GM19372 (cell line): Measurements from ENCODE around the gene NF1.
"Not testable (repeated sequence)": the region's sequence is repeated elsewhere in the genome, so short reads cannot be mapped to it uniquely, and the experiment has no call there.

ENCODE experiments used
- ATAC-seq: cut with Tn5 transposase; IDR thresholded peaks from one replicate; pipeline ENCODE4 v1.9.1; 2021; ENCODE audit warnings: mild to moderate bottlenecking, low read depth, moderate library complexity; ENCODE audit not compliant: unreplicated experiment

NF1 gene

DNA sequence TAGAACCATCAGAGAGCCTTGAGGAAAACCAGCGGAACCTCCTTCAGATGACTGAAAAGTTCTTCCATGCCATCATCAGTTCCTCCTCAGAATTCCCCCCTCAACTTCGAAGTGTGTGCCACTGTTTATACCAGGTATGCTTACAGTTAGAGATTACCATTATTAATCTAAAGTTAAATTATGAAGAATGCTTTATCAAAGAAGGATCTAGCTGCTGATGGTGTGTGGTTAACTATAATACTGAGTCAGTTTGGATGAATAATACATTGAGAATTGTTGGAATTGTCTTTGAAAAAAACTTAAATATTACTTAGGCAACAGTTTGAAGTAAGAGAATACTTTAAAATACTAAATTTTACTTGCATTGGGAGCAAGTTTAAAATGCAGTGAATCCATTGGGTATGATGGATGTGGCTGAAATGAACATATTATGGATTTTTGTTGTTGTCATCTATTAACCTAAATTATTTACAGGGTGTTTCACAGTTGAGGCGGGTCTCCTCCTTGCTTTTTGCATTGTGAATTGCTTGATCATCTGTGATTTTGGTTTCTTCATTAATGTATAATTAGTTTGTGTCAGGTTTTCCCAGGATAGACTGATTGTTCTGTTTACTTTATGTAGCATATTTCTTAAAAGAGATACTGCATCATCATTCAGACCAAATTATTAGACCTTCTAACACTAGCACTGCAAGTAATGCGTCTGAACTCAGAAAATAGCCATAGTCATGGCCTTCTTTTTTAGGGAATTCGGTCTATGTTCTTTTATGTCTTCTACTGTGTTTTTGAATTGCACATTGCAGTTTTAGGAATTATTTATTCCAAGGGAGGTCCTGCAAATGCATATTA is 154.4 kb downstream of the NF1 start:
- ATAC-seq = no peak

GRCh38 chr17:31249835-31250141 is 155.0 kb downstream of the NF1 start:
- no peak for ATAC-seq

- ATAC-seq = no peak
Measured at GRCh38 chr17:31250229-31250628, 155.5 kb downstream of the NF1 start.

DNA sequence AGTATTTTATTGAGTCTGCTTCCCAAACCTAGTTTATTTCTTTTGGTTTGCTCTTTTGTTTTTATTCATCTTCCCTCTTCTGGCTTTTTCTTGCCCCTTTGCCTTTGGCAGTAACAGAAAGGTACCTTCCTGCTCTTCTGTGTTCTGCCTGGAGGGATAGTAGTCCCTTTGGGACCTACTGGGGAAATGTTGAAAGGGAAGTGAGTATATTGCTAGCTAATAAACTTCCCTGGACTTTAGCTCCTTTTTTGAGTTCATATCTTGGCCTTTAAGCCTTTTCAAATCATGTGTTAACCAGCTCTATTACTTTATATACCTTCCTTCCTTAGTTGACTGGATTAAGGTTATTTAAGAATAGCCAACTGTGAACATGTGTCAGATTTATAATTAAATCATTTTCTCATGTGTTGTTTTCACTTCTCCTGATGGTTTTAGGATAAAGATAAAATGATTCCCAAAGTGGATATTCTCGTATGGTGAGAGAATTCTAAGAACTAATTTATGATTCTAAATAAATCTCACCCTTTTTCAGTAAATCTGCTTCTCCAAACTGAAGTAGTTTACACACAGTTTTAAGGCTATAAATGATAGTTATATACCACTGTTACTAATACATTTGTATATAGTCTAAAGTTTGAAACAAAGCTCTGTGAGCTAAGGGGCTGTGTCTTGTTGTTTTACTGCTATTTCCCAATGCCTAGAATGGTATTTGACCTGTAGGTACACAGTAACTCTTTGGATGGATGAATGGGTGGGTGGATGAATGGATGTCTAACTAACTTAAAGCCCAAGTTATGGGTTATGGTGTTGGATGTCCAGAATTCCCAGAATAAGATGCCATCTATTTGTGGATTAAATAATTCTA is 156.6 kb downstream of the NF1 start:
- ATAC-seq = no peak

DNA sequence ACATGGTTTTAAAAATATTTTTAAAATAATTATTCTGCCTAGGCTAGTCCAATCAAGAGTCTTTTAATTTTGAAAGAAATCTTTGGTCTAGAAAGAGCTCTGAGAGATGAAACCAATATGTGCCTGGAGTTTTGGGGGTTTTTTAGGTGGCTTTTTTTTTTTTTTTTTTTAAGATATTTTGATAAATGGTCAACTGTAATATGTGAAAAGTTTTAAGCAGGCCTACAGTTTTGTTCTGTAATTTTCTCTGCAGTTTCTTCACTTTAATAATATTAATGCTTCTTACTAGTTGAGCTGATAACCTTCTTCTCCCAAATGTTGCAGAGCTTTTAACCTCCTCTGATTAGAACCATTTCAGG is 157.2 kb downstream of the NF1 start:
- ATAC-seq = no peak

DNA sequence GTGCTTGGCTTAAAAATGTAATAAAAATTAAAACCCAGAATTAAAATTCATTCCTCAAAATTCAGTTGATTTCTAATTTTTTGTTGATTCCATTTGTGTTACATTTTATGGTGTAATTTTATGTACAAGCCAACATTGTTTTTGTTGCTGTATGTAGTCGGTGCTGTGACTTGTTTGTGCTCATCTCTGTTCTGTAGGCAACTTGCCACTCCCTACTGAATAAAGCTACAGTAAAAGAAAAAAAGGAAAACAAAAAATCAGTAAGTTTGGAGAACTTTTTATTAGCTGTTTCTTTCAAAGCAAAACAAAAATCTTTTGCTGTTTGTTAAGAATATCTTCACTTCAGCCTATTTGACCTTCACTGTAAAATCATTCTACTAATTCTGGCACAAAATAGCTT is 158.0 kb downstream of the NF1 start:
- no peak for ATAC-seq

DNA sequence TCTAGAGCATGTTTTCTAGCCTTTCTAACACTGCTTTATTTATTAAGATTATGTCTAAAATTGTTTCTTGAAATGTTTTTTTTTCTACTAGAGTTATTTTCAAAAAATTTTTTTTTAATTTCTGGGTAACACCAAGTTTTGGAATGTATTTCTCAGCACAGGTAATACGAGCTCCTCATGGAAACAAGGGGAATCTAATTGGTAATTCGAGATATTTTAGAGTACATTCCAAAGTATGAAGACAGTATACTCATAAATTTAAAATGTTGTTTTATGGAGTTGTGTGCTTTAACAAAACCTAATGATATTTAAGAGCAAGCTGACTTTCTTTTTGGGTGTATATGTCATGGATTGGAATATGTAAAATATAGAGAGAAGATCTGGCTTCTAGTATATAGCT is 159.9 kb downstream of the NF1 start:
- ATAC-seq = no peak

DNA sequence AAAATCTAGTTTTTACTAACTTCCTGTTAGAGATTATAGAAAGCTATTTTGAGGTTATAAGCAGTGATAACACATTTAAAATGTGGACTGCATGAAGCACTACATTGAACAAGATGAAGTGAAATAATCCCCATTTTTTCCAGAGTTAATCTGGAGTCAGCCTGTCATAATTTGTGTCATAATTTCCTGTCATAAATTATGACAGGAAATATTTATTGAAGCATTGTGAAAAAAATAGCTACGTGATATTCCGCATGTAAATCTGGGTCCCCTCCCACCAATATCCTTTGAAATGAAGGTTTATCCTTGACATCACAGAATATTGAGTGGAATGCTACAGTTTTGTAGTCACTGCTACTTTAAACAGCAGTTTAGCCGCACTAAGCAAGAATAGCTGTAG is 162.2 kb downstream of the NF1 start:
- ATAC-seq = no peak

GRCh38 chr17:31260151-31260550 is 165.4 kb downstream of the NF1 start:
- ATAC-seq = no peak

GRCh38 chr17:31261601-31262000 is 166.8 kb downstream of the NF1 start:
- ATAC-seq = no peak

DNA sequence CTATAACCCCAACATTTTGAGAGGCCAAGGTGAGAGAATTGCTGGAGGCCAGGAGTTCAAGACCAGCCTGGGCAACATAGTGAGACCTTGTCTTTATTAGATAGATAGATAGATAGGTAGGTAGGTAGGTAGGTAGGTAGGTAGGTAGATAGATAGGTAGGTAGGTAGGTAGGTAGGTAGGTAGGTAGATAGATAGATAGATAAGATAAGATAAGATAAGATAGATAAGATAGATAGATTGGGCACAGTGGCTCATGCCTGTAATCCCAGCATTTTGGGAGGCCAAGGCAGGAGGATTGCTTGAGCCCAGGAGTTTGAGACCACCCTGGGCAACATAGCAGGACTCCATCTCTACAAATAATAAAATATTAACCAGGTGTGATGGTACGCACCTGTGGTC is 168.1 kb downstream of the NF1 start:
- not testable (repeated sequence) for ATAC-seq

- no peak for ATAC-seq
Measured at GRCh38 chr17:31266042-31266441, 171.3 kb downstream of the NF1 start.

- no peak for ATAC-seq
Measured at GRCh38 chr17:31269036-31269577, 174.3 kb downstream of the NF1 start.

DNA sequence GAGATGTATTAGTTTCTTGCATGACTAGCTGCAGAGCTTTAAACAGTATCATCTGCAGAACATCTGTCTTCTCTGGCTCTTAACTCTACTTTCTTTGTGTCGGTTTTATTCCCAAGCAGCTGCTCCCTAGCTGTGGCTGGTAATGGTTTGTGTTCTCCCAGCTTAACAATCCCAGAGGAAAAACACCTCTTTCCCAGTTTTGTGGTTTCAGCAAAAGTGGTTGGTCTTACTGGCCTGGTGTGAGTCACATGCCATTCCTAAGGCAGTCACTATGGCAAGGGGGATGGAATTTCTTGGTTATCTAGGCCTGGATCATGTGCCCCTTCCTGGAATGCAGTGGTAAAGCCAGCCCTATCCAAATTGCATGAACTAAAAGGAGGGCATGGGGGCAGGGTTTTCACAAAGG is 174.8 kb downstream of the NF1 start:
- no peak for ATAC-seq

DNA sequence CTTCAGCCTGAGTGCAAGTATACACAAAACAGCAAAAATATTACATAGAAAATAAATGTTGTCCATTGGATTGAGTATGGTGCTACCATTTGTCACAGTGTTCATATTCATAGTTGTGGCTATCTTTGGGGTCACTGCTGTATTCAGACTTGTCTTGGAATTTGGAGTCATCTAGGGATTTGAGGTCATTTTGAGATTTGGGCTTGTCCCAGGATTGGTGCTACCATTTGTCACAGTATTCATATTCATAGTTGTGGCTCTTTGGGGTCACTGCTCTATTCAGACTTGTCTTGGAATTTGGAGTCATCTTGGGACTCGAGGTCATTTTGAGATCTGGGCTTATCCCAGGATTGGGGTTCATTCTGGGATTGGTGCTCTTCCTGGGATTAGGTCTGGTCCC is 177.5 kb downstream of the NF1 start:
- ATAC-seq = no peak

DNA sequence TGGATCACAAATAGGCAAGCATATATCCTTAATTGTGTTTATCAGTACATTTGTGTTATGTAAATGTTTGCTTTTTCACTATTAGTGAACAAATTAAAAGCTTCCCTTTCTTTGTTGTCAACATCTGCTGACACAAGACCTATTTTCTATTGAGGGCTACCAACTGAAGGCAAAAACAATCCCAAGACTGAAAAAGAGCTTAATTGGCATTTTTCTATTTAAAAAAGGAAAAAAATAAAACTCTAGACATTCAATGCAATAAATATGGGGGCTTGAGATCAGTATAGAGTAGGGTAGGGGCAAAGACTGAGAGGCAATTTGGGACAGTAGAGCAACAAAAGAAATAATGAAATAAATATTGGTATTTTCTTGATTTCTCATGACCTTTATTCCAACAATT is 178.0 kb downstream of the NF1 start:
- no peak for ATAC-seq

- ATAC-seq = no peak
Measured at GRCh38 chr17:31273516-31273915, 178.7 kb downstream of the NF1 start.

DNA sequence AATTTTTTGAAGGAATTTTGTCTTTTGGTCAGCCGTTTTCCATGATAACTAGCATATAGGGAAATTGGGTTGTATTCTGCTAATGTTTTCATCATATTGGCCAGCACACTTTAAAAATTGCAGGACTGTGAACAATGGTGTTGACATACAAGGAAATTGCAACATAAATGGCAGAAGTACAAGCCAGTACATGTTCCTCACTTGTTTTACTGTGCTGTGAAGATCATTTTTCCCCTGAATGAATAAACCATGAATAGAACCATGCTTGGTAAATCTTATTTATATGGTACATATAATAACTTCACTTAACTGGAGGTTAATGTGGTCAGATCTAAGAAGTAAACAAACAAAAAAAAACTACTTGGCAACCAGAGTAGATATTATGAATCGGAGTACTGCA is 179.5 kb downstream of the NF1 start:
- no peak for ATAC-seq

GRCh38 chr17:31275116-31275515 is 180.3 kb downstream of the NF1 start:
- ATAC-seq = no peak

GRCh38 chr17:31279401-31279800 is 184.6 kb downstream of the NF1 start:
- no peak for ATAC-seq

GRCh38 chr17:31281061-31281460 is 186.3 kb downstream of the NF1 start:
- no peak for ATAC-seq

DNA sequence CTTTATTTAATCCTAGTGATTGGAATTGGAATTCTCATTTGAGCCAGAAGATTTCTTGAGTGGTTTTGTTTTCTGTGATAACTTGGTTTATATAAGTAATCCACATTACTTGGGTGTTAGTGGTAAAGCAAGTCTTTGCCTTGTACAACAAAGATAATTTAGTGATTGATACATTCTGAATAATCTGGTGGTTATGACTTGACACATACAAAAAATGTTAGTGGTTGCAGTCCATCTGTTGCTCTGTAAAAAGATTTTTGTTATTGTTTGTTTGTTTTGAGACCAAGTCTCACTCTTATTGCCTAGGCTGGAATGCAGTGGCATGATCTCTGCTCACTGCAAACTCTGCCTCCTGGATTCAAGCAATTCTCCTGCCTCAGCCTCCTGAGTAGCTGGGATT is 189.1 kb downstream of the NF1 start:
- ATAC-seq = no peak
